Vagina (tissue), 2 donors: ENCODE data around the gene TTC38.

Experiments used
- POLR2A ChIP-seq, 2 donors: fragments of 450-650 bp; IDR thresholded peaks; one replicate each; pipeline ENCODE4 v1.6.1; 2017; ENCODE audit warnings: antibody characterized with exemption in 2 of 2, mild to moderate bottlenecking in 2 of 2, moderate library complexity in 2 of 2
- POLR2AphosphoS5 ChIP-seq, 2 donors: sonication (generic); formaldehyde crosslinking; IDR thresholded peaks; one replicate each; pipeline ENCODE4 v1.9.0; 2017; ENCODE audit warnings: antibody characterized with exemption in 2 of 2, mild to moderate bottlenecking in 2 of 2, low read depth in 1 of 2; ENCODE audit not compliant: insufficient read depth in 1 of 2
- TF ChIP-seq, protein P1 (sequence below), 3 experiments: fragments of 450-650 bp in 2 of 3; fragments of 200-600 bp in 1 of 3; sonication (generic) in 1 of 3; IDR thresholded peaks; one replicate each; pipeline ENCODE4 v1.5.1; 2017 to 2019; ENCODE audit warnings: antibody characterized with exemption in 3 of 3, mild to moderate bottlenecking in 2 of 3, moderate library complexity in 2 of 3

- TF ChIP-seq, protein P1, sequence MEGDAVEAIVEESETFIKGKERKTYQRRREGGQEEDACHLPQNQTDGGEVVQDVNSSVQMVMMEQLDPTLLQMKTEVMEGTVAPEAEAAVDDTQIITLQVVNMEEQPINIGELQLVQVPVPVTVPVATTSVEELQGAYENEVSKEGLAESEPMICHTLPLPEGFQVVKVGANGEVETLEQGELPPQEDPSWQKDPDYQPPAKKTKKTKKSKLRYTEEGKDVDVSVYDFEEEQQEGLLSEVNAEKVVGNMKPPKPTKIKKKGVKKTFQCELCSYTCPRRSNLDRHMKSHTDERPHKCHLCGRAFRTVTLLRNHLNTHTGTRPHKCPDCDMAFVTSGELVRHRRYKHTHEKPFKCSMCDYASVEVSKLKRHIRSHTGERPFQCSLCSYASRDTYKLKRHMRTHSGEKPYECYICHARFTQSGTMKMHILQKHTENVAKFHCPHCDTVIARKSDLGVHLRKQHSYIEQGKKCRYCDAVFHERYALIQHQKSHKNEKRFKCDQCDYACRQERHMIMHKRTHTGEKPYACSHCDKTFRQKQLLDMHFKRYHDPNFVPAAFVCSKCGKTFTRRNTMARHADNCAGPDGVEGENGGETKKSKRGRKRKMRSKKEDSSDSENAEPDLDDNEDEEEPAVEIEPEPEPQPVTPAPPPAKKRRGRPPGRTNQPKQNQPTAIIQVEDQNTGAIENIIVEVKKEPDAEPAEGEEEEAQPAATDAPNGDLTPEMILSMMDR (IDR thresholded peaks at IDR 0.05), result no peak
- TF ChIP-seq POLR2A (IDR thresholded peaks at IDR 0.05), result no peak
- no peak for TF ChIP-seq POLR2AphosphoS5 (IDR thresholded peaks at IDR 0.05; ENCODE audit: insufficient read depth in 1 of 2, low read depth in 1 of 2)
Measured at GRCh38 chr22:46326066-46326680, 58.4 kb downstream of the TTC38 start.
